GM21447 (cell line): Measurements from ENCODE around the gene NKD2.

Source experiments
- ATAC-seq: cut with Tn5 transposase; IDR thresholded peaks from one replicate; pipeline ENCODE4 v1.9.1; 2021; ENCODE audit not compliant: unreplicated experiment

The NKD2 gene

GRCh38 chr5:978693-979092 lies 29.9 kb upstream of the NKD2 start:
- ATAC-seq: no peak

GRCh38 chr5:979100-979817 lies 29.3 kb upstream of the NKD2 start:
- ATAC-seq: no peak

- no peak for ATAC-seq
These were observed 28.5 kb upstream of the NKD2 start for GRCh38 chr5:980001-980588.

GRCh38 chr5:980966-981365 lies 27.6 kb upstream of the NKD2 start:
- ATAC-seq: no peak

GRCh38 chr5:981456-981855 lies 27.1 kb upstream of the NKD2 start:
- ATAC-seq: no peak

- ATAC-seq: no peak
These were observed 26.0 kb upstream of the NKD2 start for GRCh38 chr5:982377-983237.

- ATAC-seq: no peak
These were observed 25.4 kb upstream of the NKD2 start for GRCh38 chr5:983238-983524.

GRCh38 chr5:983568-983967 lies 25.0 kb upstream of the NKD2 start:
- ATAC-seq: no peak

- no peak for ATAC-seq
These were observed 23.8 kb upstream of the NKD2 start for GRCh38 chr5:984774-985173.

- no peak for ATAC-seq
These were observed 20.8 kb upstream of the NKD2 start for GRCh38 chr5:987761-988160.

GRCh38 chr5:988322-988721 lies 20.3 kb upstream of the NKD2 start:
- no peak for ATAC-seq

GRCh38 chr5:989961-990530 lies 18.6 kb upstream of the NKD2 start:
- no peak for ATAC-seq

GRCh38 chr5:991472-992267 lies 16.9 kb upstream of the NKD2 start:
- ATAC-seq: no peak

- no peak for ATAC-seq
These were observed 14.4 kb upstream of the NKD2 start for GRCh38 chr5:994272-994607.

GRCh38 chr5:994821-995220 lies 13.8 kb upstream of the NKD2 start:
- no peak for ATAC-seq

GRCh38 chr5:995318-995717 lies 13.3 kb upstream of the NKD2 start:
- ATAC-seq: no peak

GRCh38 chr5:997001-997474 lies 11.6 kb upstream of the NKD2 start:
- no peak for ATAC-seq

- ATAC-seq: no peak
These were observed 10.9 kb upstream of the NKD2 start for GRCh38 chr5:997711-998110.

GRCh38 chr5:998246-999031 lies 10.2 kb upstream of the NKD2 start:
- no peak for ATAC-seq

- ATAC-seq: no peak
These were observed 9.5 kb upstream of the NKD2 start for GRCh38 chr5:999032-999501.
